ENCODE measurements around the gene TP63.

Gene TP63

DNA sequence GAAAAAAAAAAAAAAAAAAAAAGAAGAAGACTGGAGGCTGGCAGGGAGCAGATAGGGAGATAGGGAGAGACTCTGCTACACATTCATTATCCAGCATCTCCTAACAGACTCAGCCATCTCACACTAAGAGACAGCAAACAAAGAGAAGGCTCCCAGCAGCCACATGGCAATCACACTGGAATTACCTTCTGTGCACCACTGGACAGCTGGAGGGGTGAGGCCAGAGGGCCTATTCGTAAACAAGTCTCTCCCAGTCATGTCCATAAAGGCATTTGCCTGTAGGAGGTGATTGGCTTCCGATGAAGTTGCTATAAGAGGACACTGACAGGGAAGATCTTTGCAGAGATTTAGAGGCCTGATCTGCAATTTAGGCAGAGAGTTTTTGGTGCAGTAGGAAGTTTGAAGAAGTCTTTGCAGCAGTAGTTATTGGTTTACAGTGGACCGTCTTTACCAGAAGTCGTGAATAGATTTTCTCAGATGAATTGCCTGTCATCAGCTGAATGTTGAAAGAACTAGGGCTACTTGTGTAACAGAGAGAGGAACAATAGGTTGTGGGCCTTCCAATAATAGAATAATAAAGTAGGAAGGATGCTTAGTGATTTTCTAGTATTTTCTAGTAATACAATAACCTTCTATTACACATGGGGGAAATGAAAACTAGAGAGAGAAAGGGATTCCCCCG is 89.7 kb downstream of the TP63 start:
- Histone ChIP-seq H3K4me3 (no peak overlapping the region), H3K27ac (no peak overlapping the region)
- DNase-seq (ENCODE audit: low spot score), result no peak
- TF ChIP-seq, protein P1, sequence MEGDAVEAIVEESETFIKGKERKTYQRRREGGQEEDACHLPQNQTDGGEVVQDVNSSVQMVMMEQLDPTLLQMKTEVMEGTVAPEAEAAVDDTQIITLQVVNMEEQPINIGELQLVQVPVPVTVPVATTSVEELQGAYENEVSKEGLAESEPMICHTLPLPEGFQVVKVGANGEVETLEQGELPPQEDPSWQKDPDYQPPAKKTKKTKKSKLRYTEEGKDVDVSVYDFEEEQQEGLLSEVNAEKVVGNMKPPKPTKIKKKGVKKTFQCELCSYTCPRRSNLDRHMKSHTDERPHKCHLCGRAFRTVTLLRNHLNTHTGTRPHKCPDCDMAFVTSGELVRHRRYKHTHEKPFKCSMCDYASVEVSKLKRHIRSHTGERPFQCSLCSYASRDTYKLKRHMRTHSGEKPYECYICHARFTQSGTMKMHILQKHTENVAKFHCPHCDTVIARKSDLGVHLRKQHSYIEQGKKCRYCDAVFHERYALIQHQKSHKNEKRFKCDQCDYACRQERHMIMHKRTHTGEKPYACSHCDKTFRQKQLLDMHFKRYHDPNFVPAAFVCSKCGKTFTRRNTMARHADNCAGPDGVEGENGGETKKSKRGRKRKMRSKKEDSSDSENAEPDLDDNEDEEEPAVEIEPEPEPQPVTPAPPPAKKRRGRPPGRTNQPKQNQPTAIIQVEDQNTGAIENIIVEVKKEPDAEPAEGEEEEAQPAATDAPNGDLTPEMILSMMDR (IDR thresholded peaks at IDR 0.05), result no peak

DNA sequence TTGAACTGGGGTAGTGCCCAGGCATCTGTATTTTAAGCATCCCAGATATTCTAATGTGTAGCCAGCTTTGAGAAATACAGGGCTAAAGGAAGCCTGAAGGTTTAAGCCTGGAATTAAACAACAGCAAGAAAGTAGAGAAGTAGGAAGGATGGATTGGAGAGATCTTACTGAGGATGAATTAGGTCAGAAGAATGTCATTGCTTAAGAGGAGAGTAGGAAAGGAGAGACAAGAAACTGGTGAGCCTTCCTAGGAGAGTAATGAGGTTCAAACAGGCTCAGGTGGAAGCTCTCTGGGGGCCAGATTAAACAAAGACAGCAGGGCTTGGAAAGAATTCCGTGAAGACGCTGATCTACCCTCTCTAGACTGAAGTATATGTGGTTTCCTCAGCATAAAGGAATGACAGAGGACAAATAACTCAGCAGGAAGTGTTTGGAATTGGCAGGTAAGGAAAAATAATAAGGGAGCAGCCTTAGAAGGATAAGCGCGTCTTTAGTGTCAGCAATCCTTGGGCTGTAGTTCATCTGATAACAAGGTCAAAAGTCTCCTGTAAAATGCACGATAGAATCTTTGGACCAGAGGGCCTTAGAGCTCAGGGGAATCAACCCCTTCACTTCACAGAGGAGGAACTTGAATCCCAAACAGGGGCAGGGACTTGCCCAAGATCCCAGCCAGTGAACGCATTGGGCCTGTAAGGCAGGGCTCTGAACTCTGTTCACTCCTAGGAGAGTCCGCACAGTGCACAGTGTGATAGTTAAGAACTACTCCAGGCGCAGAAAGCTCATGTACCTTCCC is 90.9 kb downstream of the TP63 start:
- H3K27ac ChIP-seq, result no peak overlapping the region

DNA sequence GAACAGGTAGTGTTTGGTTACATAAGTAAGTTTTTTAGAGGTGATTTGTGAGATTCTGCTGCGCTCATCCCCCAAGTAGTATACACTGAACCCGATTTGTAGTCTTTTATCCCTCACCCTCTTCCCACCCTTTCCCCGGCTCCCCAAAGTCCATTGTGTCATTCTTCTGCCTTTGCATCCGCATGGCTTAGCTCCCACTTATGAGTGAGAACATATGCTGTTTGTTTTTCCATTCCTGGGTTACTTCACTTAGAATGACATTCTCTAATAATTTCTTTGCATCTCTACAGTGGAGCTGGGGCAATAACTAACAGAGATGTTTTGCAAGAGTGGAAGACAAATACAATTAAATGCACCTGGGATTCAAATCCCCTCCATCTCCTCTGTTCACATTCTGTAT is 93.2 kb downstream of the TP63 start:
- no peak for DNase-seq (ENCODE audit: low spot score)
- H3K27ac ChIP-seq, result no peak overlapping the region
- H3K4me3 ChIP-seq, result no peak overlapping the region
- TF ChIP-seq, protein P1 (IDR thresholded peaks at IDR 0.05), result no peak

More for the DNA sequence above, 90.9 kb downstream of the TP63 start:
- TF ChIP-seq, protein P1 (IDR thresholded peaks at IDR 0.05), result no peak
- H3K4me3 ChIP-seq, result no peak overlapping the region
- no peak for DNase-seq (ENCODE audit: low spot score)

DNA sequence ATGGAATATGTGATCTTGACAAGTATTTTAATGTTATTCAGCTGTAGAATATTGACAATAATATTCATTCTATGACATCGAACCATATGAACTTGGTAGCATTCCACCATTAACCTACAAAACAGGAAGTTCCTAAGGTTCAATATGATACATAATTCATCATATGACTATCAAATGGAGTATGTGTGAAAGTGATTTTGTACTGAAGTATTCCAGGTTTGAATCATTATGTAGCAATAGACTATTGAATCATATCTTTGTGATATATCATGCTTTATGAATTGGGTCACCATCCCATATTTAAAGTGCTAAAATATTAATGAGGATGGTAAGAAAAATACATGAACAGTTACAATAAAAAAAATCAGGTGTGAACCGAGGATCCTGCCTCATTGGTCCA is 95.1 kb downstream of the TP63 start:
- TF ChIP-seq, protein P1 (IDR thresholded peaks at IDR 0.05), result no peak
- no peak overlapping the region for H3K4me3 ChIP-seq
- no peak for DNase-seq (ENCODE audit: low spot score)
- H3K27ac ChIP-seq, result no peak overlapping the region

DNA sequence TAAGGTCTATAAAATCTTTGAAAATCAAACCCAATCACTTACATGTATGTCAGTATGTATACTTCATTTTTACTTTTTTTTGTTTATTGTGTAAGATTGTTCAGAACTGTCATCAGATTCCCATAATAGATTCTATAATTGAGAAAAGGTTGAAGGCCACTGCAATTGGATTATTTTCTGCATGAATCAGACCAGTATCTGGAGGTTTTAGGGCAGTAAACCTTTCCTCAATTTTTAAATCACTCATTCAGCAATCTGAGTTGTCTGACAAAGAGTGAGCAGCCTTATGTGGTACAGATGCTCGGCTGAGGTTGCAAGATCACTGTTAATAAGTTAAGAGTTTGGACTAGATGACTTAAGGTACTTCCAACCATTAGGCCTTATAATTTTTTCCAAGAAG is 96.0 kb downstream of the TP63 start:
- H3K4me3 ChIP-seq, result no peak overlapping the region
- TF ChIP-seq, protein P1 (IDR thresholded peaks at IDR 0.05), result no peak
- H3K27ac ChIP-seq, result no peak overlapping the region
- DNase-seq (ENCODE audit: low spot score), result no peak

DNA sequence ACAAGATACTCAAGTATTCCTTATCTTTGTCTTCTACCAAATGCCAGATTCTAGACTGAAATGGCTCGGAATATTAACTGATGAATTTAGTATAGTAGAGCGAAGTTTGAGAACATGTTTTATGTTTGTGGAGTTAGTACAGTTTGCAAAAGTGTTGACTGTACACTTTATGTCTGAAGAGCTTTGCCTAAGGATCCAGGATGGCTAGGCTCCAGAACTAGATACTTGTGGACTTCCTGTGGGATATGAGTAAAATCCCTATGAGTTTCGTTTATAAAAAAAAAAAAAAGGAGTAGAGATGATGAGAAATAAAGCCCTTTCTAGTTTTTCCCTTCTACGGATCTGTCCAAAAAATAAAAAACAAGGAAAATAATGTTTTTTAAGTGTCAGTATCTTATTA is 96.7 kb downstream of the TP63 start:
- TF ChIP-seq, protein P1 (IDR thresholded peaks at IDR 0.05), result no peak
- no peak for DNase-seq (ENCODE audit: low spot score)
- Histone ChIP-seq H3K27ac (no peak overlapping the region), H3K4me3 (no peak overlapping the region)

DNA sequence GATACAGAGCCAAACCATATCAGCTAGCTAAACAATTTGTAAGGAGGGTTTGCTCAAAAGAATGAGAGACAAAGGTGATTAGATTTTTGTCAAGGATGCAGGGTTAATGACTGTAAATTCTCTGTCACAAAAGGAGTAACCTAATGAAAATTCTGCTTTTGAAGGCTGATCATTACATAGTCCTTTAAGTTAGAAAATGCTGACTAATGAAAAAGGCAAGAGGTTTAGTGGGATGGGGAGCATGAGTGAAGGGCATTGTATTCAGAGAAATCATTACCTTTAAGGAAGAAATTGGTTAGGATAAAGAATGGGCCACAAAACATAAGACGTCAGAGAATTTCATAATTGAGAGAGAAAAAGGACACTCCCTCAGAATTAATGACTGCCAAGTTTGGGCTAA is 97.7 kb downstream of the TP63 start:
- no peak for DNase-seq (ENCODE audit: low spot score)
- H3K27ac ChIP-seq, result no peak overlapping the region
- no peak overlapping the region for H3K4me3 ChIP-seq
- TF ChIP-seq, protein P1 (IDR thresholded peaks at IDR 0.05), result no peak

All from coronary artery (tissue), 2 donors.